Hepatic stellate cell (primary cell): ENCODE measurements around the gene U2AF1L4.

Experiments used
- DNase-seq: peaks from one replicate; pipeline ENCODE4 v3.0.0; 2011; ENCODE audit warnings: low spot score

The U2AF1L4 gene

GRCh38 chr19:35712567-35713505 is 32.4 kb downstream of the U2AF1L4 start:
- no peak for DNase-seq

DNA sequence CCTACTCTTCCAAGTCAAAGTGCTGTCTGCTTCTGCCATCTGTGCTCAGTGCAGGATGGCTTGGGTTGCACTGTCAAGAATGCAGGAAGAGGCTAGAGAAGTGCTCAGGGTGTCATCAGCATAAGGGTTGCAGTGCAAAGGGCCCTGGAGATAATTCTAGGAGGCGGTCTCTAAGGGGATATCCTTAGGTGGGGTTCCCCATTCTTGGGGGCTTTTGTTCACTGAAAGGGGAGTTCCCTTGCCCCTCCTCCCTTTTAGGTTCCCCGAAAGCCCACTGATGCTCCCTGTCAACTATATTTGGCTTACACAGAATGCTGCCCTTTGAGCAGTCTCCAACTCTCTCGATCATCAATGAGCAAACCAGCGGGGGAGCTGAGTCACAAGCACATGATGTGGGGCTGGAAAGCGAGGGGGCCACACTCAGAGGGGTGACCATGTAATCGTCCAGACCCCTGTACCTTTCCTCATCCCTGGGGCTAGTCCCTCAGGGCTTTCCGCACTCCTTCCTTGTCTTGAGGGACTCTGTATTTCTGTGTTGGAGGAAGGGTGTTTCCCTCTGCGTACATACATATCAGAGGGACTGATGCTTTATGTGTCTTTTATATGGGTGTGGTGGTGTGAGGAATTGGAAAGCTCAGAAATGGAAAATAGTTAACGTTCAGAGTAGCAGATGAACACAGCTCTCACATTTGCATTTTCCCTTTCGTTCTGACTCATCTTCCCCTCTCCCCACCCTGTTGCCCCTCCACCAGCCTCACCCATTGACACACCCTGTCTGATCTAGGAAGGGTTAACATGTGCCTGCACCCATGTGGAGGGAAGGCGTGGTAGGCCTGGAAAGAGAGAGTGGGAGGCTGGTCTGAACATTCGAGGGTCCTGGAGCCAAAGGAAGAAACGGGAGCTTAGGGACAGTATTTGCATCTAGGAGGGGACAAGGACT is 34.2 kb downstream of the U2AF1L4 start:
- no peak for DNase-seq

GRCh38 chr19:35708391-35708790 is 36.8 kb downstream of the U2AF1L4 start:
- DNase-seq: no peak

- DNase-seq: peak; percentile 83
Measured at GRCh38 chr19:35704218-35704617, 41.0 kb downstream of the U2AF1L4 start, which contains the start of gene ZBTB32. ZBTB32 (plus strand) TSS chr19:35704558; CDS start chr19:35714627, 10,069 bp downstream.

DNA sequence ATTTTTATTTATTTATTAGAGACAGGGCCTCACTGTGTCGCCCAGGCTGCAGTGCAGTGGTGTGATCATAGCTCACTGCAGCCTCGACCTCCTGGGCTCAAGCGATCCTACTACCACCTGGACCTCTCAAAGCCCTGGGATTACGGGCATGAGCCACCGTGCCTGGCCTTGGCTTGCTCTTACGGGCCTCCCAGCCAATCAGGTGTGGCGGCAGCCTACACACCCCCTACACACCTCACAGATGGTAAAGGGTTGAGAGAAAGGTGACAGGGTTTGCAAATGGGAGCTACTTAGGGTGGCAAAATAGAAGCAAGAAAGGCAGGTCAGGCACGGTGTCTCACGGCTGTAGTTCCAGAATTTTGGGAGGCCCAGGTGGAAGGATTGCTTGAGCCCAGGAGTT is 41.9 kb downstream of the U2AF1L4 start:
- no peak for DNase-seq

DNA sequence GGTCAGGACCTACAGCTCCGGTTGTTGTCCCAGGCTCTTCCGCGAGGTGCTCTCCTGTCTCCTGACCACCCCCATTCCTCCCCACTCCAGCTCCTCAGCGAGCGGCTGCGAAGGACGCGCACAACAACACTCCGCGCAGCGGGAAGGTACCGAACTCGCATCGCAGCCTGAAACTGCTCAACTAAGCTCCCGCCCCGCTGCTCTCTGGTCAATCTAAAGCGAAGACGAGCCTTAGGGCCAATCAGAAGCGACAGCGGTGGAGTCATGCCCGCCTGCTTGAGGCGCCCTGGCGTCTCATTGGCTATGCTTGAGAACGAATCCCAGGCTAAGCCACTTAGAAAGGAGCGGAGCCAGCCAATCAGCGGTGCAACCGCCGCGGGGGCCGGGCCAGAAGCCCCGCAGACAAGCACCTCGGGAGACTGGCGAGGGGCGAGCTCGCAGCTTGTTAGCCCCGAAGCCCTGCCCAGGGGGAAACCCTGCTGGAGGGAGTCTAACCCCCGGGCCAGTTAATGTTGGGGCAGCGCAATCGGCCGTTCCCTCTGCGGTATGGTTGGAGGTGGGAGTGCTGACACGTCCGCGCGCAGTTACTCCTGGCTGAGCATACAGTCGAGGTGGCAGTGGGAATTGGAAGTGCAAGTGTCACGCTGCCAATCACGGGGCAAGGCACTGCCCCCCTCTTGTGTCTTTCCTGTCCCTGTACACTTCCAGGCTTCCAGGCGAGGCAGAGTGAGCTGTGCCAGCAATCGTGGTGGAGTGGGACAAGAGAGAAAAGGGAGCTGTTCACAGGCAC is 42.8 kb downstream of the U2AF1L4 start:
- DNase-seq: peak; percentile 99

DNA sequence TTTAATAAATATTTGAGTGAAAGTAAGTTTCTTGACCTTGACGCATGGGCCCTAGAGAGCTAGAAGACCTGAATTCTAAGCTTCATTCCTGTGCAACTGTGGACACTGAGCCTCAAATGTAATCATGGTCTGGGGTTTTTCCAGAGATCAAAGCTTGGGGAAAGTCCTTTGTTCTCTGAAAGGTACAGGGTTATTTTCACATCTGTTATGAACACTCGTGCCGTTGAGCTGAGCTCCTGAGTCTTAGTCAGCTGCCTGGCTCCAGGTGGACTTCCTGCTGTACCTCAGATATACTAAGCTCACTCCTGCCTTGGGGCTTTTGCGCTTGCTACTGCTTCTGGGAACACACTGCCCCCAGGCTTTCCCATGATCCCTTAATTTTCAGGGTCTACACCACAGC is 48.4 kb downstream of the U2AF1L4 start:
- DNase-seq: no peak

- DNase-seq: no peak
Measured at GRCh38 chr19:35695895-35696422, 49.3 kb downstream of the U2AF1L4 start.

GRCh38 chr19:35693835-35694599 is 51.2 kb downstream of the U2AF1L4 start:
- DNase-seq: peak; percentile 83

GRCh38 chr19:35693422-35693821 is 51.8 kb downstream of the U2AF1L4 start:
- no peak for DNase-seq
